MV-4-11 (cell line): ENCODE data around the gene PCDHGB4.
"Not testable (repeated sequence)": the region's sequence is repeated elsewhere in the genome, so short reads cannot be mapped to it uniquely, and the experiment has no call there.

Experiments
- DNase-seq: peaks from one replicate; lab custom pipeline; 2025; lab: John Stamatoyannopoulos, UW

PCDHGB4 gene

DNA sequence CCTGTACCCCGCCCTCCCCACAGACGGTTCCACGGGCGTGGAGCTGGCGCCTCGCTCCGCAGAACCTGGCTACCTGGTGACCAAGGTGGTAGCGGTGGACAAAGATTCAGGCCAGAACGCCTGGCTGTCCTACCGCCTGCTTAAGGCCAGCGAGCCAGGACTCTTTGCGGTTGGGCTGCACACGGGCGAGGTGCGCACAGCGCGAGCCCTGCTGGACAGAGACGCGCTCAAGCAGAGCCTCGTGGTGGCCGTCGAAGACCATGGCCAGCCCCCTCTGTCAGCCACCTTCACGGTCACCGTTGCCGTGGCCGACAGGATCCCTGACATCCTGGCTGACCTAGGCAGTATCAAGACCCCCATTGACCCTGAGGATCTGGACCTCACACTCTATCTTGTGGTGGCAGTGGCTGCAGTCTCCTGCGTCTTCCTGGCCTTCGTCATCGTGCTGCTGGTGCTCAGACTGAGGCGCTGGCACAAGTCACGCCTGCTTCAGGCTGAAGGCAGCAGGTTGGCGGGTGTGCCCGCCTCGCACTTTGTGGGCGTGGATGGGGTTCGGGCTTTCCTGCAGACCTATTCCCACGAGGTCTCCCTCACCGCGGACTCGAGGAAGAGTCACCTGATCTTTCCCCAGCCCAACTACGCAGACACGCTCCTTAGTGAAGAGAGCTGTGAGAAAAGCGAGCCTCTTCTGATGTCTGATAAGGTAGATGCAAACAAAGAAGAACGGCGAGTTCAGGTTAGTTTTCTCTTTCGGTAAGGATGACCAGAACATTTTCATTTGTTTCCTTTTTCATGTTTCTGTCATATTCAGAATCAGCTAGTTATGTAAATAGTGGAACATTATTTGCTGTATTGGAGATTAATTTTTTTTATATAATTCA is 21.2 kb upstream of the PCDHGB4 start:
- DNase-seq, result no peak

- DNase-seq, result no peak
Observed at GRCh38 chr5:141369994-141370848, 17.3 kb upstream of the PCDHGB4 start, which contains the start of gene PCDHGB3. Gene PCDHGB3, plus strand, starts transcription at chr5:141370242. Its CDS starts 153 bp downstream, at chr5:141370395.

- no peak for DNase-seq
Observed at GRCh38 chr5:141371572-141372475, 15.7 kb upstream of the PCDHGB4 start.

DNA sequence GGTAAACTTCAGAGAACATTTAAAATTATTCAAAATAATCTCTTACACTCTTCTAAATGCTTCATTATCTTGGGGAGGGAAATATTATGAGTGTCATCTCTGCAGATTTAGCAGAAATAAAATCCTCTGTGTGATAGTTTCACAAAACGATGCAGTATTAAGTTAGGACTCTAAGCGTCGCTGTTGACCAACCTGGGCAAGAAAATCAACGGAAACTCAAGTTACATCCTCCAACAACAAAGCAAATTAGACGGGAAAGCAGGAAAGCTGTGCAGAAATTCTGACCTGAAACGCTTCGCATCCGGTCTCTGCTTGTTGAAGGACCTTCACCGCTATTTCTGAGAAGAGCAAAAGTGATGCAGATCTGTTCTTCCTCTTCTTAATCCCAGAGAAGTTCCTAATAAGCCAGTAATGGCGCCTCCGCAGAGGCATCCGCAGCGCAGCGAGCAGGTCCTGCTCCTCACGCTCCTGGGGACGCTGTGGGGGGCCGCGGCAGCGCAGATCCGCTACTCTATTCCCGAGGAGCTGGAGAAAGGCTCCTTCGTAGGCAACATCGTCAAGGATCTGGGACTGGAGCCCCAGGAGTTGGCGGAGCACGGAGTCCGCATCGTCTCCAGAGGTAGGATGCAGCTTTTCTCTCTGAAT is 13.7 kb upstream of the PCDHGB4 start, which contains the start of gene PCDHGA6:
Gene PCDHGA6, plus strand, starts transcription at position 219 of the 645 bp plus-strand sequence. Its CDS starts 193 bp downstream, at position 412.
- DNase-seq, result no peak

DNA sequence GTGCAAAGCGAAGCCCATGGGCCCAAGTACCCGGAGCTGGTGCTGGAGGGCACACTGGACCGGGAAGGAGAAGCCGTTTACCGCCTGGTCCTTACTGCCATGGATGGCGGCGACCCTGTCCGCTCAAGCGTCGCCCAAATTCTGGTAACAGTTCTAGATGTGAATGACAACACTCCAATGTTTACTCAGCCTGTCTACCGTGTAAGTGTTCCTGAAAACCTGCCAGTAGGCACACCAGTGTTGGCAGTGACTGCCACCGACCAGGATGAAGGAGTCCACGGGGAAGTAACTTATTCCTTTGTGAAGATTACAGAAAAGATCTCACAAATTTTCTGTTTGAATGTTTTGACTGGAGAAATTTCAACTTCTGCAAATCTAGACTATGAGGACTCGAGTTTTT is 12.9 kb upstream of the PCDHGB4 start:
- DNase-seq, result no peak

- DNase-seq, result not testable (repeated sequence)
Observed at GRCh38 chr5:141375444-141376155, 11.9 kb upstream of the PCDHGB4 start.

DNA sequence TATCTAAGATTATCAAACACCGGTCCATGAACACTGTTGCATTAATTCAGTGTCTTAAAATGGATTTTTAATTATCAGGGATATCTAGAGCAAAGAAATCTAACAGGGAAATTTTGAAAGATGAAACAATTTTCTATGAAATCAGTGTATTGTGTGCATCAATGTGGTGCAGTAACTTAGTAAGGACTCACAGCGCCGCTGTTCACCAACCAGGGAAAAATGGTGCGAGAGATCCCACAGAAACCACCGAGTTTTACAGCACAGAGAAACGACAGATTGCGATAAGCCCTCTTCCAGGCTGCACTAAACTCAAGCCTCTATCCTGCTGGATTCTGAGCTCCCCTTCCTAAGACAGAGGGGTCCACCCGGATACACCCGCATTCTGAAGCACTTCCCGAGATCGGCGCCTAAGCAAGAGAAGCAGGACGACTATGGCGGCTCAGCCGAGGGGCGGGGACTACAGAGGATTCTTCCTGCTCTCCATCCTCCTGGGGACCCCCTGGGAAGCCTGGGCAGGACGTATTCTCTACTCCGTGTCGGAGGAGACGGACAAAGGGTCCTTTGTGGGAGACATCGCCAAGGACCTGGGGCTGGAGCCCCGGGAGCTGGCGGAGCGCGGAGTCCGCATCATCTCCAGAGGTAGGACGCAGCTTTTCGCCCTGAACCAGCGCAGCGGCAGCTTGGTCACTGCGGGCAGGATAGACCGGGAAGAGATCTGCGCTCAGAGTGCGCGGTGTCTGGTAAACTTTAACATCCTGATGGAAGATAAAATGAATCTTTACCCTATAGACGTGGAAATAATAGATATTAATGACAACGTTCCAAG is 4.8 kb upstream of the PCDHGB4 start, which contains the start of gene PCDHGA7:
Gene PCDHGA7, plus strand, starts transcription at position 274 of the 826 bp plus-strand sequence. Its CDS starts 158 bp downstream, at position 432.
- no peak for DNase-seq

- DNase-seq, result no peak
Observed at GRCh38 chr5:141383345-141383744, 4.2 kb upstream of the PCDHGB4 start.

- no peak for DNase-seq
Observed at GRCh38 chr5:141384471-141385267, 2.8 kb upstream of the PCDHGB4 start.

- no peak for DNase-seq
Observed at GRCh38 chr5:141388661-141389060, 1.2 kb downstream of the PCDHGB4 start.

DNA sequence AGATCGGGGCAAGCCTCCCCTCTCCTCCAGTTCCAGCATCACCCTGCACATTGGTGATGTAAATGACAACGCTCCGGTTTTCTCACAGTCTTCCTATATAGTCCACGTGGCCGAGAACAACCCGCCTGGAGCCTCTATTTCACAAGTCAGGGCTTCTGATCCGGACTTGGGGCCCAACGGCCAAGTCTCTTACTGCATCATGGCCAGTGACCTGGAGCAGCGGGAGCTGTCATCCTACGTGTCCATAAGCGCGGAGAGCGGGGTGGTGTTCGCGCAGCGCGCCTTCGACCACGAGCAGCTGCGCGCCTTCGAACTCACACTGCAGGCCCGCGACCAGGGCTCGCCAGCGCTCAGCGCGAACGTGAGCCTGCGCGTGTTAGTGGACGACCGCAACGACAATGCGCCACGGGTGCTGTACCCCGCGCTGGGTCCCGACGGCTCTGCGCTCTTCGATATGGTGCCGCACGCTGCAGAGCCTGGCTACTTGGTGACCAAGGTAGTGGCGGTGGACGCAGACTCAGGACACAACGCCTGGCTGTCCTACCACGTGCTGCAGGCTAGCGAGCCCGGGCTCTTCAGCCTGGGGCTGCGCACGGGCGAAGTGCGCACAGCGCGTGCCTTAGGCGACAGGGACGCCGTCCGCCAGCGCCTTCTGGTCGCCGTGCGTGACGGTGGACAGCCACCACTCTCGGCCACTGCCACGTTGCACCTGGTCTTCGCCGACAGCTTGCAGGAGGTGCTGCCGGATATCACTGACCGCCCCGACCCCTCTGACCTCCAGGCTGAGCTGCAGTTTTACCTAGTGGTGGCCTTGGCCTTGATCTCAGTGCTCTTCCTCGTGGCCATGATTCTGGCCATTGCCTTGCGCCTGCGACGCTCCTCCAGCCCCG is 1.9 kb downstream of the PCDHGB4 start:
- no peak for DNase-seq

DNA sequence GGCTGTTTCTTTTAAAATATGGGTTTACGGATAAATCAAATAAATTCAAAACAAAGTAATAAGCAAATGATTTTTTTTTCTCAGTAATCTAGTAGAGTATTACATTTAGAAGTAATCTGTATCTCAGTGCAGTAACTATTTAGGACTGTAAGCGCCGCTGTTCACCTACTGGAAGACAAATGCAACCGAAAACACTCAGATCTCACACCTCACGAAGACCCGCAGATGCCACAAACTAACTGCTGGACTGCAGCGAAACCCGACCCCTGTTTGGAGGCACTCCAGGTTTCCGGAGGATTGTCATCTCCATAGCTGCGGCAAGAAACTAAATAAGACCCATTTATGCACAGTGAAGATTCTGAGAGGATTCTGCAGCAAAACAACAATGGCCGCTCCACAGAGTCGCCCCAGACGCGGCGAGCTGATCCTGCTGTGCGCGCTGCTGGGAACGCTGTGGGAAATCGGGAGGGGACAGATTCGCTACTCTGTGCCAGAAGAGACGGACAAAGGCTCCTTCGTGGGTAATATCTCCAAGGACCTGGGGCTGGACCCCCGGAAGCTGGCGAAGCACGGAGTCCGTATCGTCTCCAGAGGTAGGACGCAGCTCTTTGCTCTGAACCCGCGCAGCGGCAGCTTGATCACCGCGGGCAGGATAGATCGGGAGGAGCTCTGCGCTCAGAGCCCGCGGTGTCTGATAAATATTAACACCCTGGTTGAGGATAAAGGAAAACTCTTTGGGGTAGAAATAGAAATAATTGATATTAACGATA is 5.1 kb downstream of the PCDHGB4 start, which contains the start of gene PCDHGA8:
Gene PCDHGA8, plus strand, starts transcription at position 205 of the 770 bp plus-strand sequence. Its CDS starts 181 bp downstream, at position 386.
- DNase-seq, result no peak

DNA sequence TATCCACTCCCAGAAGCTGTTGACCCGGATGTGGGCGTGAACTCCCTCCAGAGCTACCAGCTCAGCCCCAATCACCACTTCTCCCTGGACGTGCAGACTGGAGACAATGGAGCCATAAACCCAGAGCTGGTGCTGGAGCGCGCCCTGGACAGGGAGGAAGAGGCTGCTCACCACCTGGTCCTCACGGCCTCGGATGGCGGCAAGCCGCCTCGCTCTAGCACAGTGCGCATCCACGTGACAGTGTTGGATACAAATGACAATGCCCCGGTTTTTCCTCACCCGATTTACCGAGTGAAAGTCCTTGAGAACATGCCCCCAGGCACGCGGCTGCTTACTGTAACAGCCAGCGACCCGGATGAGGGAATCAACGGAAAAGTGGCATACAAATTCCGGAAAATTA is 5.8 kb downstream of the PCDHGB4 start:
- DNase-seq, result no peak

DNA sequence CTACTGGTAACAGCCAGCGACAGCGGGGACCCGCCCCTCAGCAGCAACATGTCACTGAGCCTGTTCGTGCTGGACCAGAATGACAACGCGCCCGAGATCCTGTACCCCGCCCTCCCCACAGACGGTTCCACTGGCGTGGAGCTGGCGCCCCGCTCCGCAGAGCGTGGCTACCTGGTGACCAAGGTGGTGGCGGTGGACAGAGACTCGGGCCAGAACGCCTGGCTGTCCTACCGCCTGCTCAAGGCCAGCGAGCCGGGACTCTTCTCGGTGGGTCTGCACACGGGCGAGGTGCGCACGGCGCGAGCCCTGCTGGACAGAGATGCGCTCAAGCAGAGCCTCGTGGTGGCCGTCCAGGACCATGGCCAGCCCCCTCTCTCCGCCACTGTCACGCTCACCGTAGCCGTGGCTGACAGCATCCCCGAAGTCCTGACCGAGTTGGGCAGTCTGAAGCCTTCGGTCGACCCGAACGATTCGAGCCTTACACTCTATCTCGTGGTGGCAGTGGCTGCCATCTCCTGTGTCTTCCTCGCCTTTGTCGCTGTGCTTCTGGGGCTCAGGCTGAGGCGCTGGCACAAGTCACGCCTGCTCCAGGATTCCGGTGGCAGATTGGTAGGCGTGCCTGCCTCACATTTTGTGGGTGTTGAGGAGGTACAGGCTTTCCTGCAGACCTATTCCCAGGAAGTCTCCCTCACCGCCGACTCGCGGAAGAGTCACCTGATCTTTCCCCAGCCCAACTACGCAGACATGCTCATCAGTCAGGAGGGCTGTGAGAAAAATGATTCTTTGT is 7.1 kb downstream of the PCDHGB4 start:
- not testable (repeated sequence) for DNase-seq

- DNase-seq, result not testable (repeated sequence)
Observed at GRCh38 chr5:141397756-141398551, 10.5 kb downstream of the PCDHGB4 start, which contains the start of gene PCDHGB5. Gene PCDHGB5, plus strand, starts transcription at chr5:141397947. Its CDS starts 181 bp downstream, at chr5:141398128.
